Adrenal gland (tissue), 12 donors: ENCODE results near the gene ADAMTSL1. TPM values are rescaled to one million over a fixed set of nuclear protein-coding genes. Genes with fewer than 3 reads are reported as not detected.

Source experiments
- DNase-seq, 7 donors: peaks; one replicate each; pipeline ENCODE4 v3.0.0-alpha.2; 2019 to 2020
- H3K27ac ChIP-seq, 5 donors: fragments of 200-600 bp; sonication (generic) in 4 of 5; 1 replicate in 3 of 5; 2 replicates in 2 of 5; pipeline versions ENCODE4 v1.5.1 to v1.8.0; 2016 to 2020; ENCODE audit warnings: mild to moderate bottlenecking in 1 of 5
- H3K27me3 ChIP-seq: fragments of 200-600 bp; 2 replicates; pipeline ENCODE4 v1.8.0; 2021
- H3K36me3 ChIP-seq, 2 donors: fragments of 200-600 bp; replicated peaks in 1 of 2; 1 replicate in 1 of 2; 2 replicates in 1 of 2; pipeline versions ENCODE4 v1.5.1 to v1.8.0; 2018 to 2022
- H3K4me1 ChIP-seq, 2 donors: fragments of 200-600 bp; replicated peaks in 1 of 2; 1 replicate in 1 of 2; 2 replicates in 1 of 2; pipeline versions ENCODE4 v1.5.1 to v1.8.0; 2018 to 2021
- H3K4me3 ChIP-seq, 4 donors: fragments of 200-600 bp; sonication (generic) in 3 of 4; one replicate each; pipeline ENCODE4 v1.5.1; 2016 to 2018
- H3K9me3 ChIP-seq, 3 donors: fragments of 200-600 bp; sonication (generic) in 1 of 3; replicated peaks in 1 of 3; 1 replicate in 2 of 3; 2 replicates in 1 of 3; pipeline versions ENCODE4 v1.5.1 to v1.8.0; 2016 to 2021
- CTCF ChIP-seq, 6 experiments: fragments of 450-650 bp in 4 of 6; fragments of 200-600 bp in 2 of 6; sonication (generic) in 1 of 6; IDR thresholded peaks; 1 replicate in 5 of 6; 2 replicates in 1 of 6; pipeline versions ENCODE4 v1.5.1 to v1.8.0; 2016 to 2021; ENCODE audit warnings: antibody characterized with exemption in 6 of 6, mild to moderate bottlenecking in 2 of 6, moderate library complexity in 1 of 6
- POLR2A ChIP-seq, 2 donors: fragments of 450-650 bp; IDR thresholded peaks; one replicate each; pipeline ENCODE4 v1.6.1; 2017; ENCODE audit warnings: antibody characterized with exemption in 2 of 2, mild to moderate bottlenecking in 2 of 2, moderate library complexity in 1 of 2
- WGBS, 4 donors: extraction: QIAGEN DNeasy Blood & Tissue Kit in 2 of 4; methylation state at CpG; one replicate each; pipeline versions ENCODE4 v1.1.5 to v1.1.7; 2013 to 2017; 5-methylcytosine and 5-hydroxymethylcytosine counted together
- intact Hi-C, 2 donors: fragments of 100-400 bp; cut with DNase I; formaldehyde crosslinking; loops; one replicate each; pipeline versions ENCODE4 v1.14.1 to v1.15.0; 2022 to 2023
- polyA plus RNA-seq, 3 donors: library from polyadenylated mRNA; stranded (reverse); fragments of 200-250 nt in 2 of 3; fragments of 350-450 nt in 1 of 3; fragmentation: Illumina TruSeq in 1 of 3; extraction: RNeasy Lipid Tissue Mini Kit (QIAGEN cat#74804) in 1 of 3; gene quantifications; one replicate each; pipeline ENCODE4 v1.2.3, GENCODE V29; 2013 to 2014
- total RNA-seq, 9 donors: library from RNA; depleted of rRNA in 4 of 9; stranded (reverse); fragments of >200 nt in 4 of 9; fragments of 120-200 nt in 1 of 9; fragmentation: NEBNext Ultra II Directional in 1 of 9; extraction: Animal tissue kit (Norgen Biotek cat#: 25700) in 1 of 9; gene quantifications; one replicate each; pipeline versions ENCODE4 v1.1.0 to v1.2.4, GENCODE V29; 2013 to 2023
- donor health status: healthy with polysubstance abuse.
- donor health status: Bipolar disorder and iron deficiency.
- donor health status: DM: yes; HTN: yes; CAD: no.
- donor health status: DM: no; HTN: no; CAD: no.
- donor health status: DM: no; HTN: no; CAD: no.
- donor health status: DM: yes; HTN: yes; CAD: no.

The ADAMTSL1 gene
- total and polyA plus RNA-seq, 12 donors: 4.9 to 38.1 (median 20.6) TPM

GRCh38 chr9:18585996-18586395, 112.0 kb downstream of the ADAMTSL1 start:
- no peaks in the 10 kb centered on the region for H3K27me3 ChIP-seq
- no peak overlapping the region for H3K4me3 ChIP-seq
- TF ChIP-seq POLR2A (IDR thresholded peaks at IDR 0.05) (no peak), CTCF (IDR thresholded peaks at IDR 0.05) (no peak)
- H3K4me1 ChIP-seq: no peaks in the 10 kb centered on the region
- intact Hi-C loops: no loop called here
- H3K27ac ChIP-seq: no peak overlapping the region
- H3K9me3 ChIP-seq: peaks cover 0 to 6% (median 2%) of the 10 kb centered on the region in 3 donors
- no peak for DNase-seq
- H3K36me3 ChIP-seq: no peaks in the 10 kb centered on the region

GRCh38 chr9:18588002-18588401, 114.0 kb downstream of the ADAMTSL1 start:
- Histone ChIP-seq H3K4me3 (no peak overlapping the region), H3K27ac (no peak overlapping the region), H3K9me3 (peaks cover 0 to 11% (median 8%) of the 10 kb centered on the region in 3 donors), H3K36me3 (no peaks in the 10 kb centered on the region), H3K4me1 (no peaks in the 10 kb centered on the region), H3K27me3 (no peaks in the 10 kb centered on the region)
- WGBS, 4 donors: 82 to 91% (median 88%) methylated on average over 2 of the region's 2 CpGs
- DNase-seq: no peak
- TF ChIP-seq POLR2A (IDR thresholded peaks at IDR 0.05): no peak
- TF ChIP-seq CTCF (IDR thresholded peaks at IDR 0.05): no peak
- intact Hi-C loops: no loop called here

- no peaks in the 10 kb centered on the region for H3K36me3 ChIP-seq
- peaks cover 0 to 16% (median 8%) of the 10 kb centered on the region in 3 donors for H3K9me3 ChIP-seq
- no peak for DNase-seq
- no peak overlapping the region for H3K4me3 ChIP-seq
- H3K27ac ChIP-seq: no peak overlapping the region
- 94 to 100% (median 98%) methylated on average over 2 of the region's 2 CpGs for WGBS, 4 donors
- TF ChIP-seq POLR2A (IDR thresholded peaks at IDR 0.05): no peak
- TF ChIP-seq CTCF (IDR thresholded peaks at IDR 0.05): no peak
- no peaks in the 10 kb centered on the region for H3K27me3 ChIP-seq
- H3K4me1 ChIP-seq: no peaks in the 10 kb centered on the region
- intact Hi-C loops: loop anchor here in 1 of 2 donors (10.0 kb wide), 1 partner anchor 106 kb away; no protein-coding TSS in a partner anchor
Measured at GRCh38 chr9:18591261-18591660, 117.3 kb downstream of the ADAMTSL1 start.

GRCh38 chr9:18594837-18595236, 120.9 kb downstream of the ADAMTSL1 start:
- Histone ChIP-seq H3K9me3 (peaks cover 0 to 16% (median 8%) of the 10 kb centered on the region in 3 donors), H3K36me3 (no peaks in the 10 kb centered on the region), H3K4me1 (peaks cover 0 to 13% of the 10 kb centered on the region in 2 donors), H3K27me3 (no peaks in the 10 kb centered on the region), H3K4me3 (no peak overlapping the region), H3K27ac (no peak overlapping the region)
- DNase-seq: no peak
- no peak for TF ChIP-seq POLR2A (IDR thresholded peaks at IDR 0.05)
- TF ChIP-seq CTCF (IDR thresholded peaks at IDR 0.05): no peak
- intact Hi-C loops: loop anchor here in 1 of 2 donors (10.0 kb wide), 1 partner anchor 110 kb away; no protein-coding TSS in a partner anchor
